Omental fat pad (tissue), 4 donors: ENCODE results near the gene HERC6. TPM values are rescaled to one million over a fixed set of nuclear protein-coding genes. Genes with fewer than 3 reads are reported as not detected.
"Not testable (repeated sequence)": the region's sequence is repeated elsewhere in the genome, so short reads cannot be mapped to it uniquely, and the experiment has no call there.

ENCODE experiments used
- ATAC-seq: fragments of 150-250 bp; one replicate; pipeline ENCODE4 v1.9.1; 2016; ENCODE audit warnings: mild to moderate bottlenecking, moderate library complexity; ENCODE audit not compliant: low FRiP score
- DNase-seq: peaks from one replicate; pipeline ENCODE4 v3.0.0-alpha.2; 2019; ENCODE audit warnings: low spot score
- total RNA-seq, 4 donors: library from RNA; depleted of rRNA; stranded (reverse); fragments of >200 nt; gene quantifications; one replicate each; pipeline ENCODE4 v1.1.0, GENCODE V29; 2016
- TF ChIP-seq, protein P1 (sequence below), 3 donors: fragments of 450-650 bp; IDR thresholded peaks; one replicate each; pipeline ENCODE4 v1.5.1; 2016 to 2017; ENCODE audit warnings: antibody characterized with exemption in 3 of 3, mild to moderate bottlenecking in 3 of 3, moderate library complexity in 2 of 3

Gene HERC6
- total RNA-seq, 4 donors from 2014 or later, result 3.1 to 21.6 (median 8.7) TPM

DNA sequence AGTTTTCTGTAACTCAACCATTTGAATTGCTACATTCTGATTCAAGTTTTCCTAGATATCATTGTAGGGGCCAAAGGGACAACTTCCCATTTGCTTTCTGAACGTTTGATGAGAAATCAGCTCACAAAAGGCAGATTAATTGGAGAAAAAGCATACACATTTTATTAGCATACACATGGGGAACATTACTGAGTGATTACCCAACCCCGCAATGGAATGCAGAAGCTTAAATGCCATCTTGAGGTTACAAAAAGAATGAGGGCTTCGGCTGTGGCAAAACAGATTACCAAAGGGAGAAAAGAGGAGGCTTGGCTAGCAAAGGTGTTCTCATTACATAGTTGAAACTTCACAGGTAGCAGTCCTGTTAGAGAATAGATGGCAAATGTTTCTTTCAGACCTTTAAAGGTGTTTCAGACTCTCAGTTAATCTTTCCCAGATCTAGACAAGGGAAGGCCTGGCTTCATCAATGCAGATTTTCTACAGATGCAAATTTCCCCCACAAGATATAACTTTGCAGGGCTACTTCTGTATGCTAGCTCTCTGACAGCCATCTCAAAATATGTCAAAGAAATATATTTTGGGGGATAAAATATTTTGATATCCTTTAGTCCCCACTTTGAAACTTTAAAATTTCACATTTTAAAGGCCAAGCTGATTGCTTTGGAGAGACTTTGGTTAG, 26.5 kb upstream of the HERC6 start:
- no peak for ATAC-seq
- no peak for DNase-seq
- TF ChIP-seq, protein P1, sequence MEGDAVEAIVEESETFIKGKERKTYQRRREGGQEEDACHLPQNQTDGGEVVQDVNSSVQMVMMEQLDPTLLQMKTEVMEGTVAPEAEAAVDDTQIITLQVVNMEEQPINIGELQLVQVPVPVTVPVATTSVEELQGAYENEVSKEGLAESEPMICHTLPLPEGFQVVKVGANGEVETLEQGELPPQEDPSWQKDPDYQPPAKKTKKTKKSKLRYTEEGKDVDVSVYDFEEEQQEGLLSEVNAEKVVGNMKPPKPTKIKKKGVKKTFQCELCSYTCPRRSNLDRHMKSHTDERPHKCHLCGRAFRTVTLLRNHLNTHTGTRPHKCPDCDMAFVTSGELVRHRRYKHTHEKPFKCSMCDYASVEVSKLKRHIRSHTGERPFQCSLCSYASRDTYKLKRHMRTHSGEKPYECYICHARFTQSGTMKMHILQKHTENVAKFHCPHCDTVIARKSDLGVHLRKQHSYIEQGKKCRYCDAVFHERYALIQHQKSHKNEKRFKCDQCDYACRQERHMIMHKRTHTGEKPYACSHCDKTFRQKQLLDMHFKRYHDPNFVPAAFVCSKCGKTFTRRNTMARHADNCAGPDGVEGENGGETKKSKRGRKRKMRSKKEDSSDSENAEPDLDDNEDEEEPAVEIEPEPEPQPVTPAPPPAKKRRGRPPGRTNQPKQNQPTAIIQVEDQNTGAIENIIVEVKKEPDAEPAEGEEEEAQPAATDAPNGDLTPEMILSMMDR (IDR thresholded peaks at IDR 0.05), result no peak

DNA sequence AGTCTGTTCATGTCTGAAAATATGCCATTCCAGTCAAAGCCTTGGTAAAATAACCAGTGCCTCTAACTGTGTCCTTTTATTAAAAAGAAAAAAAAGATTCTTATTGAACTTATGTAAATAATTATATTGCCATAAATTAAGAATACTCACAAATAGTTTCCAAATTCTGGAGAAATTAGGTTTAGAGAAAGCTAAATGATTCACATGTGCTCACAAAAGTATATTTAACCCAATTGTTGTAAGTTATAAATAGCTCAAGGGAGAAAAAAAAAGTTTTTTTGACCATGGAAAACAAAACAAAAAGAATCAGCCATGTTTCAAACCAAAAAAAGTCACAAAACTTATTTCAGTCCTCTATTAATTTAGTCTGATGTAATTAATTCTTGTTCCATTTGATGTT, 25.3 kb upstream of the HERC6 start:
- no peak for ATAC-seq
- TF ChIP-seq, protein P1 (IDR thresholded peaks at IDR 0.05), result no peak

DNA sequence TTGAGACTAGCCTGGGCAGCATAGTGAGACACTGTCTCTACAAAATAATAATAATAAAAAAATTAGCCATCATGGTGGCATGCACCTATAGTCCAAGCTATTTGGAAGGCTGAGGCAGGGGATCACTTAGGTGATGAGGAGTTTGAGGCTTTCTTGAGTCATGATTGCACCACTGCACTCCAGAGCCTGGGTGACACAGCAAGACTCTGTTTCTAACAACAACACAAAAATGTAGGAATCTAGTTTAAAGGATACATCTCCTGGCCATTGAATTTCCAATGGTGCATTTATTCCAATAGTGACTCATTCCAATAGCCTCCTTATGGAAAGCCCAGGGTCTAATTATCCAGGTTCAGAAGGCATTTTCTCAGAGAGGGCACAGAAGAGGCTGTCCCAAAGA, 21.9 kb upstream of the HERC6 start:
- no peak for ATAC-seq
- TF ChIP-seq, protein P1 (IDR thresholded peaks at IDR 0.05), result no peak
- DNase-seq, result no peak

More for the DNA sequence above, 25.3 kb upstream of the HERC6 start:
- no peak for DNase-seq

DNA sequence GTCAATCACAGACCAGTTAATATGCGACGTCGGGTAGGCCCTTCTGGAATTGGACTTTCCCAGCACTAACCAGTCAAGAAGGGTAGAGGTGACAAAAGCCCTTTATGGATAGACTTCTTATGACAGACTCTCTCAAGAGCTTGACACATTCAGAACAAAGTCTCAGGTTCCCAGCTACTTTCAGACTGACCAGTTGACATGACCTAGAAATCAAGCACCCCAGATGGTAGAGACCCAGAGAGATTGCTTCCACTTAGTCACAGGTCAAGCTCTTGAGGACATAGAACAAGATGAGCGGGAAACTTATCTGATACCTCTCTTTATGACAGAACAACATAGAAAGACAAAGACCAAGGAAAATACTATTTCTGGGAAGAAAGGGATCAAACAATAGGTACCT, 21.4 kb upstream of the HERC6 start:
- DNase-seq, result no peak
- no peak for ATAC-seq

DNA sequence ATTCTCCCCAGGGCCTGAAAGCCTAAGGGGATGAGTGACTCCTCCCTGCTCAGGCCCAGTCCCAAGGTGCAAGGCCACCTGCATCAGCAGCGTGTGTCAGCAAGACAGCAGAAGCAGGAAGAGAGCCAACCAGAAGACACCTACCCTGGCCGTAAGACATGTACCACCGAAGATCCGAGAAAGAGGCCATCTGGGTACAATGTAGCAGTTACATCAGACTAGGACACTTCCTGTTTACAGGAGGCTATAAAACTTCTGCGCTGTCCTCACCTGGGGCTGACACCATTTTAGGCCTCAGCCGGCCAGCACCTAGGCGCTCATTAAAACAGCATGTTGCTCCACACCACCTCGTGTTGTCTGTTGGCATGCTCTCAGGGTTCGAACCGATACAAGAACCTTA, 19.1 kb upstream of the HERC6 start:
- DNase-seq, result no peak
- ATAC-seq, result no peak
- TF ChIP-seq, protein P1 (IDR thresholded peaks at IDR 0.05), result no peak

More for the DNA sequence above, 21.4 kb upstream of the HERC6 start:
- TF ChIP-seq, protein P1 (IDR thresholded peaks at IDR 0.05), result no peak

DNA sequence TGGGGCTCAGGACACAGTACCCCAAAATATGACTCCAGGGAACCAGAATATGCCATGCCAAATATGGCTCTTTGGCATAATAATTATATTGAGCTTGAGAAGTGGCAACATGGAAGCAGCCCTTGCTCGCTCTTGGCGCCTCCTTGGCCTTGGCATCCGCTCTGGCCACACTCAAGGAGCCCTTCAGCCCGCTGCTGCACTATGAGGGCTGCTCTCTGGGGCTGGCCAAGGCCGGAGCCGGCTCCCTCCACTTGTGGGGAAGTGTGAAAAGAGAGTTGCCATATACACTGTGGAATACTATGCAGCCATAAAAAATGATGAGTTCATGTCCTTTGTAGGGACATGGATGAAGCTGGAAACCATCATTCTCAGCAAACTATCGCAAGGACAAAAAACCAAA, 18.4 kb upstream of the HERC6 start:
- ATAC-seq (no peak), DNase-seq (no peak)
- TF ChIP-seq, protein P1 (IDR thresholded peaks at IDR 0.05), result no peak

DNA sequence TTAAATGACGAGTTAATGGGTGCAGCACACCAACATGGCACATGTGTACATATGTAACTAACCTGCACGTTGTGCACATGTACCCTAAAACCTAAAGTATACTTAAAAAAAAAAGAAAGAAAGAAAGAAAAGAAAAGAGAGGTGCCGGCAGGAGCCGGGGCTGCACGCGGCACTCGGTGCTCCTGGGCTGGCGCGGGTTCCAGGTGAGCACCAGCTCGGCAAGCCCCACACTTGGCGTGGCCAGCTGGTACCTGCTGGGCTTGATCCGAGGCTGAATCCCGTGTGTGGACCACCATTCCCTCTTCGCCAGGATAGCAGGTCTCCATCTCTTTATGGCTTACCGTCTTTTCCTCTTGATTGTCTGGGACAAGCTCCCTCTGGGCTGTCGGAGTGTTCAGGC, 17.9 kb upstream of the HERC6 start:
- ATAC-seq (no peak), DNase-seq (no peak)
- TF ChIP-seq, protein P1 (IDR thresholded peaks at IDR 0.05), result no peak

DNA sequence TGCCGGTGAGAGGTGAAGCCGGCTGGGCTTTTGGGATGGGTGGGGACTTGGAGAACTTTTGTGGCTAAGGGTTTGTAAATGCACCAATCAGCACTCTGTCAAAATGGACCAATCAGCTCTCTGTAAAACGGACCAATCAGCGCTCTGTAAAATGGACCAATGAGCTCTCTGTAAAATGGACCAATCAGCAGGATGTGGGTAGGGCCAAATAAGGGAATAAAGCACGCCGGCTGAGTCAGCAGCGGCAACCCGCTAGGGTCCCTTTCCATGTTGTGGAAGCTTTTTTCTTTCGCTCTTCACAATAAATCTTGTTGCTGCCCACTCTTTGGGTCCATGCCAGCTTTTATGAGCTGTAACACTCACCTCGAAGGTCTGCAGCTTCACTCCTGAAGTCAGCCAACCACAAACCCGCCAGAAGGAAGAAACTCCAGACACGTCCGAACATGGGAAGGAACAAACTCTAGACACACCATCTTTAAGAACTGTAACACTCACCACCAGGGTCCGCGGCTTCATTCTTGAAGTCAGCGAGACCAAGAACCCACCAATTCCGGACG, 17.4 kb upstream of the HERC6 start:
- DNase-seq, result not testable (repeated sequence)

More for the DNA sequence above, 17.4 kb upstream of the HERC6 start:
- not testable (repeated sequence) for ATAC-seq
